Adipose tissue (tissue), 3 donors: ENCODE measurements around the gene KARS1. TPM values are rescaled to one million over a fixed set of nuclear protein-coding genes. Genes with fewer than 3 reads are reported as not detected.
"Not testable (repeated sequence)": the region's sequence is repeated elsewhere in the genome, so short reads cannot be mapped to it uniquely, and the experiment has no call there.

Experiments
- H3K27ac ChIP-seq: one replicate; pipeline ENCODE4 v1.5.1; 2013; ENCODE audit warnings: low read depth, low read length
- WGBS, 3 donors: extraction: QIAGEN DNeasy Blood & Tissue Kit; methylation state at CpG; one replicate each; pipeline ENCODE4 v1.1.7; 2013; 5-methylcytosine and 5-hydroxymethylcytosine counted together
- polyA plus RNA-seq, 3 donors: library from polyadenylated mRNA; stranded (reverse); fragments of 200-250 nt; gene quantifications; one replicate each; pipeline ENCODE4 v1.2.3, GENCODE V29; 2013
- donor health status: healthy with polysubstance abuse.
- donor health status: Bipolar disorder and iron deficiency.
- donor health status: healthy.

Gene KARS1
- polyA plus RNA-seq, 3 donors = 85.6 to 101 (median 85.8) TPM

- not testable (repeated sequence) for H3K27ac ChIP-seq
- WGBS, 3 donors = 44 to 86% (median 52%) methylated on average over 7 of the region's 9 CpGs
Measured at GRCh38 chr16:75591927-75592326, 55.5 kb downstream of the KARS1 start.

DNA sequence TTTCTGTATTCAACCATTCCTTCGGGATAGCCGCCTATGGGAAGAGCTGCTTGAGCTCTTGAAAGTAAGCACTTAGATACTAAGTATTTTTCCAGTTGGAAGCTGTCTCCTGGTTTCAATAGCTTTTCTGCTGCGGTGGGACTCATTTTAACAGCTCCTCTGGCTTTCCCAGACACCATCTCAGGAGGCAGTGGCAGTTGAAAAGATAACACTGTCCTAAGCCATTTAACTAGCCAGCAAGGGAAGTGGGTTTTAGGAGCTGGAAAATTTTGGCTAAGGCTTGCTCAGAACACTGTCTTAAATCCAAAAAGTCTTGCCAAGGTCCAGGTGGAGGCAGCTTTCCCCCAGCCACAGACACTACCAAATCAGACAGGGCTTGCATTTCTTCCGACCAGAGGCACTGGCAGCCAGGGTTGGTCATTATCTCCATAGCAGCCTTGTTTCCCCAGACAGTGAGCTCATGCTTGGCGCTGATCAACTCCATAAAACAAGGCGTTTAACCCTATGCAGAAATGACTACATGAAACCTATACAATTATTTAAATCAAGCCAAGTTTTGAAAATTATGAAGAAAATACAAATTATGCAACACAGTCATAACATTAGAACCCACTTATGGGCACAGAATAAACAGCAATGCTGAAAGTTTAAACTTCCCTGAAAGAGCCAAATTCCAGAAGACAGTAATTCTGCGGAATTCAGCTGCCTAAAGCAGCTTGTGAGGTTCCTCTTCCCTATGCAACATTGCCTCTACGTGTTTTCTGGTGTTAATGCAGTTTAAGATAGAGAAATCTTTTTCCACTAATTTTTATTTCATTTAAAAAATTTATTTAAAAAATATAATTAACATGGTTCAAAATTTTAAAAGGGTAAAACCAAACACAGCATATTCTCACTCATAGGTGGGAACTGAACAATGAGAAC lies 56.3 kb downstream of the KARS1 start:
- no peak overlapping the region for H3K27ac ChIP-seq
- WGBS, 3 donors = 44 to 66% (median 47%) methylated on average over 8 of the region's 8 CpGs

DNA sequence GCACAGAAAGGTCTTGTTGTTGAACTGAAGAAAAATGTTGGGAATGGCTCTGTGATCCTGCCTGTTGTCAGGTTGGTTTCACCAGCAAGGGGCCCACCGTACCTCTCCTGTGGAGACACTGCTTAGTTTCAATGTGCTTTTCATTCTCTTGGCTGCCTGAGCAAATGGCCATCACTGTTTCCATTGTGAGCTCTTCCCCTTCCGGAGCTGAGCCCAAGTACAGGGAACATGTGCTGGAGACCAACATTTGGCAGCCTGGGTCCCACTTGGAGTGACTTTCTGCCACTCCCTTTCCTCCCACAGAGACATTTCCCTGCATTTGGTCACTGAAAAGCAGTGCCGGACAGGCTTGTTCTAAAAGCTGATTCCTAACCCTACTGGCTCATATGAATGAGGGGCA lies 58.2 kb downstream of the KARS1 start:
- no peak overlapping the region for H3K27ac ChIP-seq
- 46 to 80% (median 55%) methylated on average over 3 of the region's 3 CpGs for WGBS, 3 donors

DNA sequence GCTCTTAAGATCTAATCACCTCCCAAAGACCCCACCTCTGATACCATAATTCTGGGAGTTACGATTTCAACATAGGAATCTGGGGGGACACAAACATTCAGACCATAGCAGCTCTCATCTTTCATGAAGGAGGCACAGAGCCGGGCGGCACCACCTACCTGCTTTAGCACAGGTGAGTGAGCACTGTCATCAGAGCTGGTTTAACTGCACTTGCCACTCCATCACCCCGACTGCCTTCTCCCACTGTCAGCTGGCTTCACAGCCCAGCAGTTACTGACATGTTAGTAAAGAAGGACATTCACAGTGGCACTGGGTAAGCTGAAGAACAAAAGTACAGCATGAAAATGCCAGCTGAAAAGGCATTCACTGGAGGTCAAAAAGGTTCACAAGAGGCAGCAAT lies 58.7 kb downstream of the KARS1 start:
- no peak overlapping the region for H3K27ac ChIP-seq
- WGBS, 3 donors = 93 to 97% (median 96%) methylated on average over 4 of the region's 4 CpGs

- 68 to 83% (median 76%) methylated on average over 3 of the region's 3 CpGs for WGBS, 3 donors
- H3K27ac ChIP-seq = no peak overlapping the region
Measured at GRCh38 chr16:75584108-75584507, 63.4 kb downstream of the KARS1 start.

DNA sequence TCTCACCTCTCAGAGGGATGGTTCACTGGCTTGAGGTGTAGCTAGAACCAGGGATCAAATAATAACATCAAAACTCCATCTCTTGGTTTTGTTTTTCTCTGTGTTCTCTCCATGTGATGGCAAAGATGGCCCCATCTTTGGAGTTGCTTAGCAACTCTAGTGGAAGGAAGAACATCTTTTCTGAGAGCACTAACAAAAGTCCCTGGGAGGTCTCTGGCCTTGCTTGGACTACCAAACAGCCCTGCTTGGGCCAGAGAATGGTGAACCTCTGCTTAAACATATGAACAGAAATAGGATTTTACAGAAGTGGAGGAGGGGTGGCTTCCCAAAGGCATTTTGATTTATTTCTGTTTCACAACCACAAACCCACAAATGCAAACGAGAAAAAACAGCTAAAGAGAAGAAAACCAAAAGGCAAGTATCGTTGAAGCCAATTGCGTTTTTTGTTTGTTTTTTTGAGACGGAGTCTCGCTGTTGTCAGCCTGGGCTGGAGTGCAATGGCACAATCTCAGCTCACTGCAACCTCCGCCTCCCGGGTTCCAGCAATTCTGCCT lies 68.1 kb downstream of the KARS1 start:
- WGBS, 3 donors = 65 to 90% (median 68%) methylated on average over 7 of the region's 7 CpGs

DNA sequence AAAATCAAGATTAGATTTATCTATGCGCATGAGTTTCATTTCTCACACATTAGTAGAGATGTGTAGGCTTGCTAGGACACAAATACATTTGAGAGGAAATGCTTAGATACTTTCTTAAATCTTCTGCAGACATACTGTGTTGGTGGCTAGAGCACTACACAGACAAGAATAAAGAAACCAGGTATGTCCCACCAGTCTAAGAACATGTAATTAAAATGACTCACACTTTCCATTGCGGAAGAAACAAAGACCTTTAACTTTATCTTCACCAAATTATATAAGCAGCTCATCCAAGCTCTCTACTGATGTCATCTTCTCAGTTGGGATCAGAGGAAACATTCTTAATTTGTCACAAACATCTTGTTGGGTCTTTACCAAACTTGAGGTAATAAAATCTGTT lies 68.7 kb downstream of the KARS1 start:
- H3K27ac ChIP-seq = no peak overlapping the region
- WGBS, 3 donors = 92 to 97% (median 97%) methylated on average over 2 of the region's 2 CpGs

More for the DNA sequence above, 68.1 kb downstream of the KARS1 start:
- H3K27ac ChIP-seq = no peak overlapping the region

DNA sequence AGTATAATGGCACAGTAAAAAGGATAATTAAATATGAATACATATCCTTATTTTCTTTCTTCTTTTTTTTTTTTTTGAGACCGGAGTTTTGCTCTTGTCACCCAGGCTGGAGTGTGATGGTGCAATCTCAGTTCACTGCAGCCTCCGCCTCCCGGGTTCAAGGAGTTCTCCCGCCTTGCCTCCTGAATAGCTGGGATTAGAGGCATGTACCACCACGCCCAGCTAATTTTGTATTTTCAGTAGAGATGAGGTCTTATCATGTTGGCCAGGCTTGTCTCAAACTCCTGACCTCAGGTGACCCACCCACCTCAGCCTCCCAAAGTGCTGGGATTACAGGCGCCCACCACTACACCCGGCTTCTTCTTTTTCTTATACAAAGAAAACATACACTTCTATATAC lies 69.3 kb downstream of the KARS1 start:
- H3K27ac ChIP-seq = no peak overlapping the region
- WGBS, 3 donors = 91 to 94% (median 93%) methylated on average over 7 of the region's 7 CpGs

Other genes starting within 250 kb of the KARS1 start
- gene CFDP1, start 214.2 kb downstream of the KARS1 start, polyA plus RNA-seq = 100 to 1,000 TPM in 1 of 3 donors, 10 to 100 TPM in 2; 40.9 to 113 (median 45.5) TPM
- gene TMEM170A, start 183.0 kb downstream of the KARS1 start, polyA plus RNA-seq = 10 to 100 TPM in 1 of 3 donors, 1 to 10 TPM in 2; 3.3 to 10.7 (median 6.6) TPM
- under 1 TPM; under 0.01 to 0.06 (median 0.04) TPM for gene CHST6, start 152.2 kb downstream of the KARS1 start, polyA plus RNA-seq
- gene CHST5, start 111.6 kb downstream of the KARS1 start, polyA plus RNA-seq = not detected
- 1 to 10 TPM; 1.9 to 4.2 (median 3.7) TPM for gene TMEM231, start 91.4 kb downstream of the KARS1 start, polyA plus RNA-seq
- 100 to 1,000 TPM in 2 of 3 donors, 10 to 100 TPM in 1; 59.4 to 219 (median 124) TPM for gene GABARAPL2, start 81.3 kb downstream of the KARS1 start, polyA plus RNA-seq
- gene ADAT1, start 24.4 kb downstream of the KARS1 start, polyA plus RNA-seq = 10 to 100 TPM in 2 of 3 donors, 1 to 10 TPM in 1; 7.5 to 19.9 (median 10.5) TPM
- 10 to 100 TPM; 24.3 to 59.3 (median 52.6) TPM for gene TERF2IP, start 108 bp upstream of the KARS1 start, polyA plus RNA-seq
- gene CPHXL2, start 29.3 kb upstream of the KARS1 start, polyA plus RNA-seq = under 1 TPM in 1 of 3 donors, not detected in 2; 0.56 TPM
- not detected for gene DUXB, start 53.8 kb upstream of the KARS1 start, polyA plus RNA-seq
- gene CPHXL, start 78.8 kb upstream of the KARS1 start, polyA plus RNA-seq = not detected